K562 (cell line): Measurements from ENCODE around the gene MYL11. TPM values are rescaled to one million over a fixed set of nuclear protein-coding genes. Genes with fewer than 3 reads are reported as not detected.

ENCODE experiments used
- CTBP1 ChIP-seq: fragments of 450-650 bp; IDR thresholded peaks from 2 replicates; pipeline ENCODE4 v1.6.1; 2016; ENCODE audit warnings: borderline replicate concordance
- ETV1 ChIP-seq: fragments of 450-650 bp; conservative IDR thresholded peaks from 2 replicates; pipeline ENCODE4 v1.6.1; 2016; ENCODE audit warnings: missing genetic modification characterization, control low read depth, low read depth, missing compliant biosample characterization
- GABPB1 ChIP-seq: sonication (generic); formaldehyde crosslinking; IDR thresholded peaks from 2 replicates; pipeline ENCODE4 v1.8.0; 2022; ENCODE audit warnings: mild to moderate bottlenecking, missing genetic modification reagents
- HCFC1 ChIP-seq: IDR thresholded peaks from 2 replicates; pipeline ENCODE4 v1.6.1; 2012; ENCODE audit warnings: low read depth, low read length, improper control_type of control experiment
- HDGF ChIP-seq: fragments of 450-650 bp; IDR thresholded peaks from 2 replicates; pipeline ENCODE4 v1.6.1; 2016
- JUN ChIP-seq, 2 experiments: sonication (generic) in 1 of 2; formaldehyde crosslinking in 1 of 2; IDR thresholded peaks; 2 replicates each; pipeline versions ENCODE4 v1.6.1 to v1.8.0; 2012 to 2022; ENCODE audit warnings: borderline replicate concordance in 2 of 2, mild to moderate bottlenecking in 2 of 2, improper control_type of control experiment in 1 of 2, low read depth in 1 of 2, low read length in 1 of 2, missing genetic modification reagents in 1 of 2
- KLF13 ChIP-seq: fragments of 450-650 bp; IDR thresholded peaks from 2 replicates; pipeline ENCODE4 v1.6.1; 2016; ENCODE audit warnings: missing genetic modification characterization, low read depth, mild to moderate bottlenecking, missing compliant biosample characterization, moderate library complexity, borderline replicate concordance
- POLR2G ChIP-seq: fragments of 200-400 bp; formaldehyde crosslinking; IDR thresholded peaks from 2 replicates; pipeline ENCODE4 v1.6.1; 2017; ENCODE audit warnings: low read depth, mild to moderate bottlenecking, antibody characterized with exemption, low read length, moderate library complexity
- RB1 ChIP-seq: fragments of 450-650 bp; IDR thresholded peaks from 2 replicates; pipeline ENCODE4 v1.6.1; 2017; ENCODE audit warnings: low read depth, mild to moderate bottlenecking
- RCOR1 ChIP-seq, 2 experiments: IDR thresholded peaks; 2 replicates each; pipeline ENCODE4 v1.6.1; 2012; ENCODE audit warnings: low read depth in 2 of 2, low read length in 2 of 2, borderline replicate concordance in 1 of 2, improper control_type of control experiment in 1 of 2
- SIN3A ChIP-seq, 2 experiments: fragments of 150-350 bp in 1 of 2; IDR thresholded peaks; 2 replicates each; pipeline ENCODE4 v1.6.1; 2011 to 2016; ENCODE audit warnings: borderline replicate concordance in 2 of 2, low read depth in 2 of 2, low read length in 2 of 2, mild to moderate bottlenecking in 2 of 2, moderate library complexity in 2 of 2; ENCODE audit not compliant: control insufficient read depth in 1 of 2
- SIN3B ChIP-seq: fragments of 450-650 bp; IDR thresholded peaks from 2 replicates; pipeline ENCODE4 v1.6.1; 2017; ENCODE audit warnings: low read depth, mild to moderate bottlenecking, moderate library complexity
- STAG1 ChIP-seq: sonication (generic); formaldehyde crosslinking; IDR thresholded peaks from 2 replicates; pipeline ENCODE4 v1.5.0; 2020; ENCODE audit warnings: missing genetic modification reagents, borderline replicate concordance
- polyA plus RNA-seq, 8 experiments: library from polyadenylated mRNA; depleted of rRNA in 4 of 8; stranded (reverse) in 5 of 8; unstranded in 3 of 8; fragments of >200 nt; fragmentation: Nextera tagmentation in 2 of 8; fragmentation: Illumina TruSeq in 1 of 8; extraction: Ambion mirVana in 2 of 8; extraction: Trizol in 1 of 8; gene quantifications; 2 replicates each; pipeline versions ENCODE4 v1.2.1 to v1.2.3, GENCODE V29; 2011 to 2014; ENCODE audit warnings: inconsistent platforms in 1 of 8, missing spikeins in 1 of 8
- total RNA-seq, 7 experiments: library from RNA; depleted of rRNA in 6 of 7; stranded (reverse); fragments of >200 nt in 6 of 7; fragmentation: Illumina TruSeq in 2 of 7; extraction: Trizol in 2 of 7; gene quantifications; 2 replicates each; pipeline versions ENCODE4 v1.2.1 to v1.2.3, GENCODE V29; 2011 to 2021; ENCODE audit warnings: low replicate concordance in 1 of 7
- TF ChIP-seq, protein P1 (sequence below): sonication (generic); formaldehyde crosslinking; IDR thresholded peaks from 2 replicates; pipeline ENCODE4 v1.8.1; 2023; ENCODE audit warnings: mild to moderate bottlenecking, missing genetic modification reagents
- TF ChIP-seq, protein P2 (sequence below), 2 experiments: fragments of 450-650 bp in 1 of 2; sonication (generic) in 1 of 2; formaldehyde crosslinking in 1 of 2; IDR thresholded peaks in 1 of 2; conservative IDR thresholded peaks in 1 of 2; 2 replicates each; pipeline versions ENCODE4 v1.6.1 to v1.8.1; 2016 to 2023; ENCODE audit warnings: mild to moderate bottlenecking in 2 of 2, moderate library complexity in 2 of 2, inconsistent platforms in 1 of 2, missing genetic modification reagents in 1 of 2
- TF ChIP-seq, protein P3 (sequence below): fragments of 250-450 bp; sonication (Bioruptor Pico); IDR thresholded peaks from 2 replicates; pipeline ENCODE4 v1.5.0; 2020; ENCODE audit warnings: mild to moderate bottlenecking, borderline replicate concordance
- TF ChIP-seq, protein P4 (sequence below): fragments of 450-650 bp; formaldehyde crosslinking; IDR thresholded peaks from 2 replicates; pipeline ENCODE4 v1.4.0; 2020; ENCODE audit warnings: mild to moderate bottlenecking, moderate library complexity

The MYL11 gene
- total and polyA plus RNA-seq, 9 of the 15 experiments (the other 6 are each of a cell fraction or from before 2014, with no cell fraction given) = 0.31 to 1.5 (median 0.73) TPM; not detected in 4

DNA sequence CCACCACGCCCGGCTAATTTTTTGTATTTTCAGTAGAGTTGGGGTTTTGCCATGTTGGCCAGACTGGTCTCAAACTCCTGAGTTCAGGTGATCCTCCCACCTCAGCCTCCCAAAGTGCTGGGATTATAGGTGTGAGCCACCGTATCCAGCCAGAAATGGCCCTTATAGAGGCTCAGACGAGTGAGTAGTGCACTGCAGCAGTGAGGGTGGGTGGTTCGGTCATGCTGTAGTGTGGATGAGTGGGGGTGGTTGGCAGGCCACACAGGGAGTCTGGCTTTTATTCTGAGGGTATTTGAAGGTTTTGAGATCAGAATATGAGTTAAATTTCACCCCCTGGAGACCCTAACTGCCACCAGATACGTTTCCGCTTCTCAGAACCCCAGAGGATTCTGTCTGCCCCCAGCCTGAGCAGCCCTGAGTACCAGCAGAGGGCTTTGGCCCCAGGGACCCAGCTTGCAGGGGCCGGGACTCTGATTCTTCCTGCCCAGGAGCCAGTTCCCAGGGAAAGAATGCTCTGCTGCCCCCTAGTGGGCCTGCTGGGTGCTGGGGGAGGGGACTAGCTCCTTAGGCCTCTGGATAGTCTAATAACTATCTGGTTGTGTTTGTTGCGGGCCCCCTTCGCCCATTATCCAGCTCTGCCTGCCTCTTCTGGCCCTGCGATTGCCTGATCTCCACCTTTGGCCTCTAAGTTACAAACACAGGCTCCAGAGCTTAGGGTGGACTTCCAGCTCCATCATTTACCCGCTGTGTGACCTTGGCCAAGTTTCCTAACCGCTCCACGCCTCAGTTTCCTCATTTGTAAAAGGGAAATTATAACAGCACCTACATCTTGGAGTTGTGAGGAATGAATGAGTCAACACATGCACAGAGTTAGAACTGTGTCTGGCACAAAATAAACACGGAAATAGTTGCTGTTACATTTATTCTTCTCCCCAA is 34.8 kb downstream of the MYL11 start (continued):
- TF ChIP-seq CTBP1 (peak; percentile 16; the same call in 1 of the 2 replicates), RCOR1 (IDR thresholded peaks at IDR 0.05; ENCODE audit: borderline replicate concordance in 1 of 2, low read depth in 2 of 2, low read length in 2 of 2) (peak in 1 of 2 experiments; percentile 63; a peak in 1 of 4 replicates), SIN3A (IDR thresholded peaks at IDR 0.05; ENCODE audit: borderline replicate concordance in 2 of 2, control insufficient read depth in 1 of 2, low read depth in 2 of 2, low read length in 2 of 2) (0 out of 4 replicates have a peak, but pooled peaks of 1 of the 2 experiments have one; percentile 44), ETV1 (tag) (peak; percentile 55), SIN3B (0 out of 2 replicates have a peak, but pooled peaks have one; percentile 12), STAG1 (CRISPR knock-in tag) (peak; percentile 87; the same call in 1 of the 2 replicates), RB1 (0 out of 2 replicates have a peak, but pooled peaks have one; percentile 42), KLF13 (0 out of 2 replicates have a peak, but pooled peaks have one; percentile 26), HDGF (0 out of 2 replicates have a peak, but pooled peaks have one; percentile 20), JUN (IDR thresholded peaks at IDR 0.05; ENCODE audit: borderline replicate concordance, low read depth, low read length) (no peak), JUN (CRISPR knock-in tag; IDR thresholded peaks at IDR 0.05; ENCODE audit: borderline replicate concordance) (peak; percentile 39; the same call in 1 of the 2 replicates), HCFC1 (0 out of 2 replicates have a peak, but pooled peaks have one; percentile 33), POLR2G (0 out of 2 replicates have a peak, but pooled peaks have one; percentile 15), GABPB1 (CRISPR knock-in tag) (0 out of 2 replicates have a peak, but pooled peaks have one; percentile 23)
- TF ChIP-seq, protein P1, sequence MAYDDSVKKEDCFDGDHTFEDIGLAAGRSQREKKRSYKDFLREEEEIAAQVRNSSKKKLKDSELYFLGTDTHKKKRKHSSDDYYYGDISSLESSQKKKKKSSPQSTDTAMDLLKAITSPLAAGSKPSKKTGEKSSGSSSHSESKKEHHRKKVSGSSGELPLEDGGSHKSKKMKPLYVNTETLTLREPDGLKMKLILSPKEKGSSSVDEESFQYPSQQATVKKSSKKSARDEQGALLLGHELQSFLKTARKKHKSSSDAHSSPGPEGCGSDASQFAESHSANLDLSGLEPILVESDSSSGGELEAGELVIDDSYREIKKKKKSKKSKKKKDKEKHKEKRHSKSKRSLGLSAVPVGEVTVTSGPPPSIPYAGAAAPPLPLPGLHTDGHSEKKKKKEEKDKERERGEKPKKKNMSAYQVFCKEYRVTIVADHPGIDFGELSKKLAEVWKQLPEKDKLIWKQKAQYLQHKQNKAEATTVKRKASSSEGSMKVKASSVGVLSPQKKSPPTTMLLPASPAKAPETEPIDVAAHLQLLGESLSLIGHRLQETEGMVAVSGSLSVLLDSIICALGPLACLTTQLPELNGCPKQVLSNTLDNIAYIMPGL = peak; percentile 58; the same call in 1 of the 2 replicates
- TF ChIP-seq, protein P2, sequence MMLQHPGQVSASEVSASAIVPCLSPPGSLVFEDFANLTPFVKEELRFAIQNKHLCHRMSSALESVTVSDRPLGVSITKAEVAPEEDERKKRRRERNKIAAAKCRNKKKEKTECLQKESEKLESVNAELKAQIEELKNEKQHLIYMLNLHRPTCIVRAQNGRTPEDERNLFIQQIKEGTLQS (IDR thresholded peaks at IDR 0.05) = no peak
- TF ChIP-seq, protein P2 (CRISPR knock-in tag; conservative IDR thresholded peaks at IDR 0.05) = 0 out of 2 replicates have a peak, but pooled peaks have one; percentile 43
- TF ChIP-seq, protein P3, sequence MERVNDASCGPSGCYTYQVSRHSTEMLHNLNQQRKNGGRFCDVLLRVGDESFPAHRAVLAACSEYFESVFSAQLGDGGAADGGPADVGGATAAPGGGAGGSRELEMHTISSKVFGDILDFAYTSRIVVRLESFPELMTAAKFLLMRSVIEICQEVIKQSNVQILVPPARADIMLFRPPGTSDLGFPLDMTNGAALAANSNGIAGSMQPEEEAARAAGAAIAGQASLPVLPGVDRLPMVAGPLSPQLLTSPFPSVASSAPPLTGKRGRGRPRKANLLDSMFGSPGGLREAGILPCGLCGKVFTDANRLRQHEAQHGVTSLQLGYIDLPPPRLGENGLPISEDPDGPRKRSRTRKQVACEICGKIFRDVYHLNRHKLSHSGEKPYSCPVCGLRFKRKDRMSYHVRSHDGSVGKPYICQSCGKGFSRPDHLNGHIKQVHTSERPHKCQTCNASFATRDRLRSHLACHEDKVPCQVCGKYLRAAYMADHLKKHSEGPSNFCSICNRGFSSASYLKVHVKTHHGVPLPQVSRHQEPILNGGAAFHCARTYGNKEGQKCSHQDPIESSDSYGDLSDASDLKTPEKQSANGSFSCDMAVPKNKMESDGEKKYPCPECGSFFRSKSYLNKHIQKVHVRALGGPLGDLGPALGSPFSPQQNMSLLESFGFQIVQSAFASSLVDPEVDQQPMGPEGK (CRISPR knock-in tag) = no peak
- TF ChIP-seq, protein P4, sequence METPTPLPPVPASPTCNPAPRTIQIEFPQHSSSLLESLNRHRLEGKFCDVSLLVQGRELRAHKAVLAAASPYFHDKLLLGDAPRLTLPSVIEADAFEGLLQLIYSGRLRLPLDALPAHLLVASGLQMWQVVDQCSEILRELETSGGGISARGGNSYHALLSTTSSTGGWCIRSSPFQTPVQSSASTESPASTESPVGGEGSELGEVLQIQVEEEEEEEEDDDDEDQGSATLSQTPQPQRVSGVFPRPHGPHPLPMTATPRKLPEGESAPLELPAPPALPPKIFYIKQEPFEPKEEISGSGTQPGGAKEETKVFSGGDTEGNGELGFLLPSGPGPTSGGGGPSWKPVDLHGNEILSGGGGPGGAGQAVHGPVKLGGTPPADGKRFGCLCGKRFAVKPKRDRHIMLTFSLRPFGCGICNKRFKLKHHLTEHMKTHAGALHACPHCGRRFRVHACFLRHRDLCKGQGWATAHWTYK (CRISPR knock-in tag) = no peak
